Stimulated activated CD4-positive, alpha-beta T cell treated with anti-CD3 and anti-CD28 coated beads, Interleukin-4, amount 100 ng/mL, for 1 hour (primary cell): ENCODE measurements around the gene ZNF184.

Experiments used
- DNase-seq: peaks from one replicate; pipeline ENCODE4 v3.0.0-alpha.2; 2020

ZNF184 gene

GRCh38 chr6:27472617-27473400 is at the start of gene ZNF184:
Gene ZNF184 (minus strand): TSS chr6:27473105. CDS start chr6:27472294, 811 bp downstream.
- peak; percentile 81 for DNase-seq

- peak; percentile 55 for DNase-seq
Observed at GRCh38 chr6:27518881-27519795, 46.2 kb upstream of the ZNF184 start.

GRCh38 chr6:27517928-27518787 is 45.3 kb upstream of the ZNF184 start:
- no peak for DNase-seq

- no peak for DNase-seq
Observed at GRCh38 chr6:27517238-27517637, 44.3 kb upstream of the ZNF184 start.

- no peak for DNase-seq
Observed at GRCh38 chr6:27514906-27515495, 42.1 kb upstream of the ZNF184 start.

- no peak for DNase-seq
Observed at GRCh38 chr6:27512525-27512924, 39.6 kb upstream of the ZNF184 start.

- DNase-seq: no peak
Observed at GRCh38 chr6:27507041-27507956, 34.4 kb upstream of the ZNF184 start.

- peak; percentile 33 for DNase-seq
Observed at GRCh38 chr6:27505209-27506027, 32.5 kb upstream of the ZNF184 start.

GRCh38 chr6:27503436-27504030 is 30.6 kb upstream of the ZNF184 start:
- DNase-seq: peak; percentile 83

- peak; percentile 80 for DNase-seq
Observed at GRCh38 chr6:27502508-27503435, 29.9 kb upstream of the ZNF184 start.

GRCh38 chr6:27501187-27501586 is 28.3 kb upstream of the ZNF184 start:
- DNase-seq: no peak

- no peak for DNase-seq
Observed at GRCh38 chr6:27500177-27500576, 27.3 kb upstream of the ZNF184 start.

GRCh38 chr6:27495386-27496135 is 22.7 kb upstream of the ZNF184 start:
- peak; percentile 66 for DNase-seq

GRCh38 chr6:27494987-27495385 is 22.1 kb upstream of the ZNF184 start:
- DNase-seq: no peak

- no peak for DNase-seq
Observed at GRCh38 chr6:27494103-27494502, 21.2 kb upstream of the ZNF184 start.

GRCh38 chr6:27492631-27493190 is 19.8 kb upstream of the ZNF184 start:
- DNase-seq: no peak

GRCh38 chr6:27479319-27480182 is 6.6 kb upstream of the ZNF184 start:
- DNase-seq: peak; percentile 86
